Mesenchymal stem cell (in vitro differentiated cells and primary cell): ENCODE data around the gene SRPK3.

ENCODE experiments used
- DNase-seq: peaks from one replicate; pipeline ENCODE4 v3.0.0-alpha.2; 2013
- H2AFZ ChIP-seq: one replicate; pipeline ENCODE4 v1.6.1; 2013; ENCODE audit warnings: low read depth, mild to moderate bottlenecking, control low read depth, inconsistent platforms, low read length, moderate library complexity
- H2AK5ac ChIP-seq: 2 replicates; pipeline ENCODE4 v1.6.1; 2013; ENCODE audit warnings: low read length, moderate library complexity, mild to moderate bottlenecking, inconsistent platforms; ENCODE audit not compliant: severe bottlenecking
- H2BK120ac ChIP-seq: one replicate; pipeline ENCODE4 v1.6.1; 2013; ENCODE audit warnings: low read depth, mild to moderate bottlenecking, inconsistent platforms, low read length, moderate library complexity
- H2BK12ac ChIP-seq, 2 experiments: one replicate each; pipeline ENCODE4 v1.6.1; 2013; ENCODE audit warnings: inconsistent platforms in 2 of 2, low read length in 2 of 2, mild to moderate bottlenecking in 2 of 2, moderate library complexity in 2 of 2, control low read depth in 1 of 2
- H2BK15ac ChIP-seq: one replicate; pipeline ENCODE4 v1.6.1; 2013; ENCODE audit warnings: mild to moderate bottlenecking, low read depth, inconsistent platforms; ENCODE audit not compliant: poor library complexity, severe bottlenecking
- H2BK5ac ChIP-seq: 2 replicates; pipeline ENCODE4 v1.6.1; 2013; ENCODE audit warnings: low read depth, mild to moderate bottlenecking, low read length, control low read depth, inconsistent platforms; ENCODE audit not compliant: poor library complexity, severe bottlenecking
- H3K14ac ChIP-seq, 2 experiments: one replicate each; pipeline ENCODE4 v1.6.1; 2013; ENCODE audit warnings: inconsistent platforms in 2 of 2, low read length in 2 of 2, control low read depth in 1 of 2, mild to moderate bottlenecking in 1 of 2, moderate library complexity in 1 of 2
- H3K18ac ChIP-seq, 2 experiments: one replicate each; pipeline ENCODE4 v1.6.1; 2013; ENCODE audit warnings: inconsistent platforms in 2 of 2, low read length in 2 of 2, control low read depth in 1 of 2, low read depth in 1 of 2, mild to moderate bottlenecking in 1 of 2
- H3K23ac ChIP-seq, 2 experiments: one replicate each; pipeline ENCODE4 v1.6.1; 2013; ENCODE audit warnings: inconsistent platforms in 2 of 2, low read length in 2 of 2, mild to moderate bottlenecking in 2 of 2, moderate library complexity in 2 of 2, control low read depth in 1 of 2
- H3K27ac ChIP-seq: 2 replicates; pipeline ENCODE4 v1.5.1; 2013; ENCODE audit warnings: mild to moderate bottlenecking, moderate library complexity, low read length, control low read depth, inconsistent platforms; ENCODE audit not compliant: poor library complexity, severe bottlenecking
- H3K27me3 ChIP-seq, 2 experiments: 2 replicates each; pipeline versions ENCODE4 v1.6.1 to v1.7.0; 2013; ENCODE audit warnings: low read length in 2 of 2, mild to moderate bottlenecking in 2 of 2, moderate library complexity in 2 of 2, control low read depth in 1 of 2, inconsistent platforms in 1 of 2; ENCODE audit not compliant: control insufficient read depth in 1 of 2, insufficient read depth in 1 of 2
- H3K36me3 ChIP-seq, 2 experiments: 2 replicates each; pipeline versions ENCODE4 v1.6.1 to v1.7.0; 2013; ENCODE audit warnings: low read length in 2 of 2, control low read depth in 1 of 2, inconsistent platforms in 1 of 2, low read depth in 1 of 2, mild to moderate bottlenecking in 1 of 2; ENCODE audit not compliant: insufficient read depth in 2 of 2, control insufficient read depth in 1 of 2
- H3K4ac ChIP-seq, 2 experiments: one replicate each; pipeline ENCODE4 v1.6.1; 2013; ENCODE audit warnings: inconsistent platforms in 2 of 2, low read length in 2 of 2, mild to moderate bottlenecking in 2 of 2, moderate library complexity in 2 of 2, control low read depth in 1 of 2, low read depth in 1 of 2
- H3K4me1 ChIP-seq: 2 replicates; pipeline ENCODE4 v1.6.1; 2013; ENCODE audit warnings: low read depth, low read length, control low read depth; ENCODE audit not compliant: control insufficient read depth, insufficient read depth
- H3K4me2 ChIP-seq: 2 replicates; pipeline ENCODE4 v1.6.1; 2013; ENCODE audit warnings: low read length, mild to moderate bottlenecking, inconsistent platforms; ENCODE audit not compliant: poor library complexity, severe bottlenecking
- H3K4me3 ChIP-seq, 2 experiments: 2 replicates each; pipeline versions ENCODE4 v1.5.1 to v1.7.0; 2013; ENCODE audit warnings: low read length in 2 of 2, mild to moderate bottlenecking in 2 of 2, control low read depth in 1 of 2, low read depth in 1 of 2; ENCODE audit not compliant: insufficient read depth in 1 of 2
- H3K79me1 ChIP-seq: replicated peaks from 2 replicates; pipeline ENCODE4 v1.6.1; 2013; ENCODE audit warnings: mild to moderate bottlenecking, control low read depth, low read length, inconsistent platforms; ENCODE audit not compliant: poor library complexity, severe bottlenecking
- H3K9ac ChIP-seq: 2 replicates; pipeline ENCODE4 v1.7.0; 2013; ENCODE audit warnings: mild to moderate bottlenecking, low read length, moderate library complexity
- H3K9me3 ChIP-seq: 2 replicates; pipeline ENCODE4 v1.7.0; 2013; ENCODE audit warnings: mild to moderate bottlenecking, low read length; ENCODE audit not compliant: control insufficient read depth
- H4K8ac ChIP-seq: one replicate; pipeline ENCODE4 v1.6.1; 2013; ENCODE audit warnings: inconsistent platforms, mild to moderate bottlenecking, low read length, moderate library complexity
- H4K91ac ChIP-seq: one replicate; pipeline ENCODE4 v1.6.1; 2013; ENCODE audit warnings: mild to moderate bottlenecking, low read length, inconsistent platforms
- WGBS: methylation state at CpG from one replicate; pipeline ENCODE4 v1.1.7; 2013; ENCODE audit warnings: mixed read lengths; 5-methylcytosine and 5-hydroxymethylcytosine counted together

SRPK3 gene

GRCh38 chrX:153802513-153803045, 21.7 kb downstream of the SRPK3 start:
- Histone ChIP-seq H4K91ac (no peak overlapping the region), H3K9ac (no peak overlapping the region), H2BK5ac (no peak overlapping the region), H2BK120ac (no peak overlapping the region), H3K14ac (no peak overlapping the region), H3K36me3 (peaks cover 17 to 20% of the 10 kb centered on the region in 2 experiments), H4K8ac (no peak overlapping the region), H2BK15ac (no peak overlapping the region), H3K18ac (no peak overlapping the region), H3K79me1 (peaks cover under 1% of the 10 kb centered on the region), H3K4ac (no peak overlapping the region), H2AK5ac (no peak overlapping the region), H3K4me3 (no peak overlapping the region), H3K9me3 (peaks cover 8% of the 10 kb centered on the region), H2AFZ (no peak overlapping the region), H3K27ac (no peak overlapping the region), H3K4me1 (peaks cover 1% of the 10 kb centered on the region), H2BK12ac (no peak overlapping the region), H3K23ac (no peak overlapping the region), H3K4me2 (no peak overlapping the region), H3K27me3 (peaks cover 0 to 23% of the 10 kb centered on the region in 2 experiments)
- DNase-seq = no peak
- 89% methylated on average over 11 of the region's 14 CpGs for WGBS

- Histone ChIP-seq H2BK12ac (no peak overlapping the region), H3K36me3 (peaks cover 9 to 11% of the 10 kb centered on the region in 2 experiments), H2AK5ac (no peak overlapping the region), H3K9me3 (peaks cover 7% of the 10 kb centered on the region), H3K4me1 (peaks cover 1% of the 10 kb centered on the region), H3K18ac (no peak overlapping the region), H3K23ac (no peak overlapping the region), H2BK5ac (no peak overlapping the region), H3K4ac (no peak overlapping the region), H2BK120ac (no peak overlapping the region), H3K4me3 (no peak overlapping the region), H4K8ac (no peak overlapping the region), H3K27me3 (peaks cover 0 to 23% of the 10 kb centered on the region in 2 experiments), H3K14ac (no peak overlapping the region), H2BK15ac (no peak overlapping the region), H2AFZ (no peak overlapping the region), H4K91ac (no peak overlapping the region), H3K79me1 (no peaks in the 10 kb centered on the region), H3K4me2 (no peak overlapping the region), H3K27ac (no peak overlapping the region), H3K9ac (no peak overlapping the region)
- DNase-seq = no peak
- 96% methylated on average over 75 of the region's 87 CpGs for WGBS
Observed at GRCh38 chrX:153803211-153804099, 22.6 kb downstream of the SRPK3 start.

- no peak overlapping the region for H3K18ac ChIP-seq
- no peak overlapping the region for H3K4me2 ChIP-seq
- no peak for DNase-seq
- H3K36me3 ChIP-seq = peaks cover 2 to 4% of the 10 kb centered on the region in 2 experiments
- H2AK5ac ChIP-seq = no peak overlapping the region
- H2AFZ ChIP-seq = no peak overlapping the region
- H3K4me1 ChIP-seq = peaks cover 1% of the 10 kb centered on the region
- H3K27ac ChIP-seq = no peak overlapping the region
- H3K14ac ChIP-seq = no peak overlapping the region
- no peak overlapping the region for H4K91ac ChIP-seq
- no peak overlapping the region for H2BK120ac ChIP-seq
- no peak overlapping the region for H2BK5ac ChIP-seq
- WGBS = 95% methylated on average over 34 of the region's 34 CpGs
- no peak overlapping the region for H3K4ac ChIP-seq
- no peak overlapping the region for H4K8ac ChIP-seq
- no peak overlapping the region for H3K9ac ChIP-seq
- H3K4me3 ChIP-seq = no peak overlapping the region
- no peak overlapping the region for H2BK15ac ChIP-seq
- peaks cover 0 to 23% of the 10 kb centered on the region in 2 experiments for H3K27me3 ChIP-seq
- H3K79me1 ChIP-seq = no peaks in the 10 kb centered on the region
- H3K23ac ChIP-seq = no peak overlapping the region
- H3K9me3 ChIP-seq = peaks cover 3% of the 10 kb centered on the region
- no peak overlapping the region for H2BK12ac ChIP-seq
Observed at GRCh38 chrX:153804100-153804595, 23.3 kb downstream of the SRPK3 start.

- H4K8ac ChIP-seq = no peak overlapping the region
- H2AFZ ChIP-seq = no peak overlapping the region
- H3K23ac ChIP-seq = no peak overlapping the region
- no peak overlapping the region for H2AK5ac ChIP-seq
- no peak overlapping the region for H2BK120ac ChIP-seq
- no peak overlapping the region for H3K18ac ChIP-seq
- no peak for DNase-seq
- H3K14ac ChIP-seq = no peak overlapping the region
- no peak overlapping the region for H3K27ac ChIP-seq
- no peak overlapping the region for H4K91ac ChIP-seq
- no peaks in the 10 kb centered on the region for H3K36me3 ChIP-seq
- no peaks in the 10 kb centered on the region for H3K9me3 ChIP-seq
- no peak overlapping the region for H3K4ac ChIP-seq
- no peak overlapping the region for H2BK12ac ChIP-seq
- no peak overlapping the region for H3K4me3 ChIP-seq
- H2BK5ac ChIP-seq = no peak overlapping the region
- 94% methylated on average over 25 of the region's 25 CpGs for WGBS
- H3K4me1 ChIP-seq = peaks cover 1% of the 10 kb centered on the region
- H3K9ac ChIP-seq = no peak overlapping the region
- H3K27me3 ChIP-seq = peaks cover 0 to 23% of the 10 kb centered on the region in 2 experiments
- no peak overlapping the region for H3K4me2 ChIP-seq
- H2BK15ac ChIP-seq = no peak overlapping the region
- H3K79me1 ChIP-seq = no peaks in the 10 kb centered on the region
Observed at GRCh38 chrX:153804621-153805020, 23.8 kb downstream of the SRPK3 start.
